GM19468 (cell line): ENCODE measurements around the gene PPFIA3.
"Not testable (repeated sequence)": the region's sequence is repeated elsewhere in the genome, so short reads cannot be mapped to it uniquely, and the experiment has no call there.

Experiments
- ATAC-seq: cut with Tn5 transposase; IDR thresholded peaks from one replicate; pipeline ENCODE4 v1.9.1; 2021; ENCODE audit warnings: mild to moderate bottlenecking, moderate library complexity, moderate number of reproducible peaks; ENCODE audit not compliant: unreplicated experiment; ENCODE audit errors: extremely low read depth

PPFIA3 gene

DNA sequence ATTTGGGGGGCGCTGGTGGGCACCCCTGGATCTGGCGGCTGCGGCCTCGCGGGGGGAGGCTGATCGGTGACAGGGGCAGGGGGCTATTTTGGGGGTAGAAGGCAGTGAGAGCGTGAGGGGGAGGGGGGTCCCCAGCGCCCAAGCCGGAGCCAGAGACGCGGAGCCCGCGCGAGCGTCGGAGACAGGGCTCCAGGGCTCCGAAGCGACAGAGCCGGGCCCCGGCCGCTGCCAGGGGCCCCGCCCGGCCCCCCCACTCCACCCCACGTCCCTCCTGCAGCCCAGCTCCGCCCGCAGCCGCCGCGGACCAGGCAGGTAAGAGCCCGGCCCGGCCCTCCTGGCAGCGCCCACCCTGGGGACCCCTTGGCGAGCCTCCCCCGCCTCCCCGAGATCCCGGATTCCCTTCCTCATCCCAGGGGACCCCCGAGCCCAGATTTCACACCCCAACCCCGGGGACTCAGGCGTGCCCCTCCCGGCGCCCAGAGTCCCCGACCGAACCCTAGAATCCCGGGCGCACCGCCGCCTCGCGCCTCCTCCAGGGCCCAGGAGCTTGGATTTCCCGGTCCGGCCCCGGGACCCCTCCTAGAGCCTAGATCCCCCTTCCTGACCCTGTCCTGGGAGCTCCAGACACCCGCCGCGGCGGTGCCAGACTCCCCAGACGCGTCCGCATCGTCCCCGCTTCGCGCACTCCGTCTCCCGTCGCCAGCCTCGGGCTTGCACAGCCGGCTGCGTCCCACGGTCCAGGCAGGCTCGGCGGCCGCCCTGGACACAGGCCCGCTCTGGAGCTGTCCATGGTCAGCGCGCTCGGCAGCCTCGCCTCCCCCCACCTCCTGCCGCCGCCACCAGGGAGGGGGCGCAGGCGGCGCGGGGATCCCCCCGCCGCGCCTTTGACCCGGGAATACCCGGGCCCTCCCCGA, at the start of gene PPFIA3:
TSS of gene PPFIA3 (plus strand) at position 134 of the 914 bp plus-strand sequence. CDS start 8,330 bp downstream, outside the sequence.
- no peak for ATAC-seq

DNA sequence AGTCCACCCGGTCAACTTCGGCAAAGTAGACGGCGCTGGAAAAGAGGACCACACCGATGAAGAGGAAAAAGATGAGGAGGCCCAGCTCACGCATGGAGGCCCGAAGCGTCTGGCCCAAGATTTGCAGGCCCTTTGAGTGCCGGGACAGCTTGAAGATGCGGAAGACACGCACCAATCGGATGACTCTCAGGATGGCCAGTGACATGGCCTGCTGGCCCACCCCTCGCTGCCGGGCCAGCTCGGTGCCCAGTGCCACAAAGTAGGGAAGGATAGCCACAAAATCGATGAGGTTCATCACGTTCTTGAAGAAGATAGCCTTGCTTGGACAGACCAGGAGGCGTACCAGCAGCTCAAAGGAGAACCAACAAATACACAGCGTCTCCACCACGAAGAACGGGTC, 48.9 kb upstream of the PPFIA3 start:
- ATAC-seq, result no peak

DNA sequence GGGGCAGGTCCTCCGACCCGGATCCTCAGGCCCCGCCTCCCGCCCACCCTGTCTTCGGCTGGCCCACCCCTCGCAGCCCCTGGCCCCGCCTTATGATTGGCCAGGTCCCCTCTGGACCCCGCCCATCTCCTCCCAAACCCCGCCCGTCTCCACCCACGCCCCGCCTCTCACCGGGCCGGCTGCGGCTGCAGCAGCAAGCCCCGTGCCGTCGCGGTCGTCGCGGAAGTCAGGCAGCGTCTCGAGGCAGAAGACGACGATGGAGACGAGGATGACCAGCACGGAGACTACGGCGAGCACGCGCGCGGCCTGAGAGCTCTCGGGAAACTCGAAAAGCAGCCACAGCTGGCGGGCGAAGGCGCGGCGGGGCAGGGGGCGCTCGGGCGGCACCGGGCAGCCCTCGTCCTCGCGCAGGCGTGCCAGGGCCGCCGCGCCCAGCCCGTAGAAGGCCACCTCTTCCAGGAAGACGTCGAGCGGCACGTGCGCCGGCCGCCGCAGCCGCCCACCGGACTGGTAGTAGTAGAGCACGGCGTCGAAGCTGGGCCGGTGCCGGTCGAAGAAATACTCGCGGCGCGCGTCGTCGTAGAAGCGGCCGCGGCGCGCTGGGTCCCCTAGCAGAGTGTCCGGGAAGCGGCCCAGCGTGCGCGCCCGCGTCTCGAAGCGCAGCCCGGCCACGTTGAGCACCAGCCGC, 47.3 kb upstream of the PPFIA3 start:
- no peak for ATAC-seq

DNA sequence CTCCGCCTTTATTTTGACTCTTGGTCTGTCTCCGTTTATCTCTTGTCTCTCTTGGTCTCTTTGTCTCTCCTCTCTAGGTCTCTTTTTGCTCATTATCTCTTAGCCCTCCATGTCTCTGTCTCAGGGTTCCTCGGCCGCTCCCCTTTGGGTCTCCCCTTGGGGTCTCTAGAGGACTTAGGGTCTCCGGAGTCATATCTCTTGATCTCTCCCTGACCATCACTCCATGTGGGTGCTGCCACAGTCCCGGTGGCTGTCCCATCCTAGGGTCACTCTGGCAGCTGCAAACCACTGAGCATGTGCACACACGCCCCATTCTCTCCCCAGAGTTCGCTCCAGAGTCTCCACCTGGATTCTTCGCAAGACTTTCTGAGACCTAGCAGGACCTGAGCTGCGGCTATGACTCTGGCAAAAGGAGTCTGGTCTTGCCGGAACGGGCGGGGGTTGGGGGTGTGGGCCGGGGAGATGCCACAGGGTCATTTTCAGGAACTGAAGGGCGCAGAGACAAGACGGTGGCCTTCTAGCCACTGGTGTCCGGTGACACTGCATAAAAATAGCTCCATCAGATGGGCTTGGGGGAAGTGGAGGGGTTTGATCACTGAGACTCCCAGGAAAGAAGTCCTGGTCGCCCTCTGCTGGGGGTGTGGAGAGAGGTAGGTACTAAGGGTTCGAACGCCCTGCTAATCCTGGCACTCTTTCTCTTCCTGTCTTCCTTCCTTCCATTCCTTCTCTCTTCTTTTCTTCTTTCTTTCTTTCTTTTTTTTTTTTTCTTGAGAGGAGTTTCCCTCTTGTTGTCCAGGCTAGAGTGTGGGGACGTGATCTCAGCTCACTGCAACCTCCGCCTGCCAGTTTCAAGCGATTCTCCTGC, 45.6 kb upstream of the PPFIA3 start:
- no peak for ATAC-seq

DNA sequence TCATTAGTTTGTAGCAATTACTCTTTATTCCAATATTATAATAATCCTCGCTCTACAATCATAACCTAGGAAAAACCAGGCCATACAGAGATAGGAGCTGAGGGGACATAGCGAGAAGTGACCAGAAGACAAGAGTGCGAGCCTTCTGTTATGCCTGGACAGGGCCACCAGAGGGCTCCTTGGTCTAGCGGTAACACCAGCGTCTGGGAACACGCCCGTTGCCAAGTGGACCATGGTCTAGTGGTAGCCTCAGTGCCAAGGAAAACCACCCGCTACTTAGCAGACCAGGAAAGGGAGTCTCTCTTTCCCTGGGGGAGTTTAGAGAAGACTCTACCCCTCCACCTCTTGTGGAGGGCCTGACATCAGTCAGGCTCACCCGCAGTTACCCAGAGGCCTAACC, 44.5 kb upstream of the PPFIA3 start:
- ATAC-seq, result not testable (repeated sequence)

DNA sequence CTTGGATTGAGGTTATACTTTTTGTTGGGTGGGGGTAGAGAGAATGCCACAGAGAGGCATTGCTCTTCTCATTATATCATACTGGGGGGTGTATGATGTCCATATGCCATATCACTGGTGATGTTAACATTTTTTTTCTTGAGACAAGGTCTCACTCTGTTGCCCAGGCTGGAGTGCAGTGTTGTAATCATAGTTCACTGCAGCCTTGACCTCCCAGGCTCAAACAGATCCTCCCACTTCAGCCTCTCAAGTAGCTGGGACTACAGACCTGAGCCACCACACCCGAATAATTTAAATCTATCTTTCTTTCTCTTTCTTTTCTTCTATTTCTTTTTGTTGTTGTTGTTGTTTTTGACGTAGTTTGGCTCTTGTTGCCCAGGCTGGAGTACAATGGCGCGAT, 39.0 kb upstream of the PPFIA3 start:
- no peak for ATAC-seq

DNA sequence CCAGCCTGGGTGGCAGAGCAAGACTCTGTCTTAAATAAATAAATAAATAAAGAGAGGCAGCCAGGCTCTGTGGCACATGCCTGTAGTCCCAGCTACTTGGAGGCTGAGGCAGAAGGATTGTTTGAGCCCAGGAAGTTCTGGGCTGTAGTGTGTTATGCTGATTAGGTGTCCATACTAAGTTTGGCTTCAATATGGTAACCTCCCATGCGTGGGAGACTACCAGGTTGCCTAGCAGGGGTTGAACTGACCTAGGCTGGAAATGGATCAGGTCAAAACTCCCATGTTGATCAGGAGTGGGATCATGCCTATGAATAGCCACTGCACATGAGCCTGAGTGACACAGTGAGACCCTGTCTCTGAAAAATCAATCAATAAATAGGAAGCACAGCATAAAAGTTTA, 38.1 kb upstream of the PPFIA3 start:
- ATAC-seq, result no peak

DNA sequence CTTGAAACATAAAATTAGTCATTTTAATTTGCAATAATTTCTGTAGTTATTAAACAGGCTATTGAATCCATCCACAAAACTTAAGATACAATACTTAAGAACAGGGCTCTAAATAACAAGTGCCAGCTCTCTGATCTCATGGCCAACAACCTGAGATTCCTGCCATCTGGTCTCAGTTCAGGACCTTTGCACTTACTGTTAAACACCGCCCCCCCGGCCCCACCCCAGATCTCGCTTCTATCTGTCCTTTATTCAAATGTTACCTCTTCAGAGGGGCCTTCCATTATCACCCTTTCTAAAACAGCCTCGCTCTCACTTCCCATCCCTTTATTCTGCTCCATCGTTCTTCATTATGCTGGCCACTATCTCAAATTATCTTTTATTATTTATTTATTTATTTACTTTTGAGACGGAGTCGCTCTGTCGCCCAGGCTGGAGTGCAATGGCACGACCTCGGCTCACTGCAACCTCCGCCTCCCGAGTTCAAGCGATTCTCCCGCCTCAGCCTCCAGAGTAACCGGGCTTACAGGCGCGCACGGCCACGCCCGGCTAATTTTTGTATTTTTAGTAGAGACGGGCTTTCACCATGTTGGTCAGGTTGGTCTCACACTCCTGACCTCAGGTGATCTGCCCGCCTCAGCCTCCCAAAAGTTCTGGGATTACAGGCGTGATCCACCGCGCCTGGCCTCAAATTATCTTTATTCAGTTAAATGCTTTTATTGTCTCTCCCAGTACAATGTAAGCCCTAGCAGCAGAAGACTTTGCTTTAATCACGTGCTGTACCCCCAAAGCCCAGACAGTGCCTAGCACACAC, 34.9 kb upstream of the PPFIA3 start:
- ATAC-seq, result no peak

DNA sequence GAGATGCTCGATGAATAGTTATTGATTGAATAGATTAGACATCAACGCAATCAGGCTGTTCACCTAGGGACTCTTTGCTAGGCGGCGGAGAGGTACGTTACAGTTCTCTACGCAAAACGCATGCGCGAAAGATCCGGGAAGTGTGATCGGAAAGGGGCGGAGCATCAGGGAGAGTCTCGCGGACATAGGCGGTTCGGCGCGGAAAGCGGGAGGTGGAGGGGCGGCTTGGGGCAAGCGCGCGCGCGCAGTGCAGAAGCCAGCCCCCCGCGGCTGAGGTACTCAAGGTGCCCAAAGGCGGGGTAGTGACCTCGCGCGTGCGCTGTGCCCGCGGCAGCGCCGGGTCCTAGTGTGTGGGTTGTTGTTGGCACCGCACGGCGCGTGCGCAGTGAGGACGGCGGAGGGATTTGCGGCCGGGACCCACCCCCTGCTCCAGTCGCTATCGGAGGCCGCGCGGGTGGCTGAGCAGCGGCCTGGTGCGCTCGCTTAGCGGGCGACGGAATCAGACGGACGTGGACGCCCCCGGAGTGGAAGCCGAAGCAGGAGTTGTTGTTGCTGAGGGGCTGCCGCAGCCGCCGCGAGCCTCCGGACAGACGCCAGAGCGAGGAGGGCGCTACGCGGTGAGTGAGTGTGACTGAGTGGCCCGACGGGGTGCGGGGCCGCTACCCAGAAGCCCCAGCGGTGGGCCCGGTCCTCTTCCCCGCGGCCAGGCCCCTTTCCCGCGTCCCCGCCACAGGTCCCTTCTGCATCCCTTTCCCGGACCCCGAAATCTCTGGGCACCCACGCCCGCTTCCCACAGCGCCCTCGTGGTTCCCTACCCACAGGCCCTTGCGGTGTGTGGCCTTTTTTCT, 34.1 kb upstream of the PPFIA3 start, which contains the start of gene SNRNP70:
TSS of gene SNRNP70 (plus strand) at position 432 of the 848 bp plus-strand sequence. CDS start 964 bp downstream, outside the sequence.
- peak; percentile 68 for ATAC-seq

DNA sequence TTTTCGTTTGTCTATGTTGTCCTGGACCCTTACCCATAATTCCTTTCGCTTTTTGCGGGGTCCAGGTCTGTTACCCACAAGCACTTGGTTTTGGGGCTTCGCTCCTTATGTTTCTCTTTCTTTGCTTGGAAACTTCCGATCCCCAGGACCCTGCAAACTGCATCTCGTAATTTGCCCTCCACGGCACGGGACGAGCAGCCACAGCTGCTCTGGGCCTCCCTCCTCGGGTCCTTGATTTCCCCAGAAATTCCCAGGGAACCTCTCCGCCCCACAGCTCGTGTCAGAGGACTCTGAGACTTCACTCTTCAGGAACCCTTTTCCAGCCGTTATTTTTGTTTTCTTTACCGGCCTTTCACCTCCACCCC, 33.5 kb upstream of the PPFIA3 start:
- ATAC-seq, result no peak

DNA sequence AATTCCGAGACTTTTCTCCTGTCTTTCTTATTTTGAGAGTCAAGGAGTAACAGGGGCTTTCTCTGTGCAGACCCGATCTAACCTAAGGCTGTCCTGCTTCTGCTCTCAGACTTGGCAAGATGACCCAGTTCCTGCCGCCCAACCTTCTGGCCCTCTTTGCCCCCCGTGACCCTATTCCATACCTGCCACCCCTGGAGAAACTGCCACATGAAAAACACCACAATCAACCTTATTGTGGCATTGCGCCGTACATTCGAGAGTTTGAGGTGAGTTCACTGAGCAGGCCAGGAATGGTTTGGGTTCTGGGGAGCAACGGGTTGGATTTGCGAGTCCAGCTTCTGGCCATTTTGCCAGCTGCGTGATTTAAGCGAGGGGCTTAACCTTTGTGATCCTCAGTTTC, 33.0 kb upstream of the PPFIA3 start:
- no peak for ATAC-seq

DNA sequence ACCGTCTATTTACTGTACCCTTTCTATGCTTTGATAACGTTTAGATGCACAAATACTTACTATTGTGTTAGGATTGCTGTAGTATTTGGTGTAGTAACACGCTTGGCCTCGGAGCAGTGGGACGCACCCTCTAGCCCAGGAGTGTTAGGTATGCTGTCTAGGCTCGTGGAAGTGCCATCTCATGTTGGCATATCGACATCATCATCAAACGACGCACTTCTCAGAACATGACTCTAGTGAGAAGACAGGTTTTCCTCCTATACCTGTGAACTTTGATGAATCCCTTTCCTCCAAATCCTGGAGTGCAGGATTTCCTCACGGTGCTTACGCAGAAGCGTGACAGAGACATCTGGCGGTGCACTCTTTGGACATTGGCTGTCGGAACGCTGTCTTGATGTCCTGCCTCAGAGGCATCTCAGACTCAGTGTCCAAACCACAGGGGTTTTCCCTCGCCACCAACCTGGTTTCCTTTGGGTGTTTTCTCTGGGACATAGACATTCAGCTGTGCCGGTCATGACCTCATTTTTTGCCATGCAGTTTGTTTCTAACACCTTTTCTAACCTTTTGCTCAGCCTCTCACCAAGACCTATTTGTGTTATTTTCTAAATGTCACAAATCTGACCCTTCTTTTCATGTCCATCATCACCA, 27.8 kb upstream of the PPFIA3 start:
- ATAC-seq, result no peak

DNA sequence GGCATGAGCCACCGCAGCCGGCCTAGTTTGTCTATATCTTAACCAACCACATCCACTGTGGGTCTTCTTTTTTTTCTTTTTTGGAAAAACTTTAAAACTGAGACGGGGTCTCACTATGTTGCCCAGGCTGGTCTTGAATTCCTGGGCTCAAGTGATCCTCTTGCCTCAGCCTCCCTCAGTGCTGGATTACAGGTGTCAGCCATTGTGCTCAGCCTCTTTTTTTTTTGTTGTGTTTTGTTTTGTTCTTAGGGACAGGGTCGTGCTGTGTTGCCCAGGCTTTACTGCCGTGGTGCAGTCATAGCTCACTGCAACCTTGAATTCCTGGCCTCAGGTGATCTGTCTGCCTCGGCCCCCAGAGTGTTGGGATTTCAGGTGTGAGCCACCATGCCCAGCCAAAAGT, 26.7 kb upstream of the PPFIA3 start:
- no peak for ATAC-seq

DNA sequence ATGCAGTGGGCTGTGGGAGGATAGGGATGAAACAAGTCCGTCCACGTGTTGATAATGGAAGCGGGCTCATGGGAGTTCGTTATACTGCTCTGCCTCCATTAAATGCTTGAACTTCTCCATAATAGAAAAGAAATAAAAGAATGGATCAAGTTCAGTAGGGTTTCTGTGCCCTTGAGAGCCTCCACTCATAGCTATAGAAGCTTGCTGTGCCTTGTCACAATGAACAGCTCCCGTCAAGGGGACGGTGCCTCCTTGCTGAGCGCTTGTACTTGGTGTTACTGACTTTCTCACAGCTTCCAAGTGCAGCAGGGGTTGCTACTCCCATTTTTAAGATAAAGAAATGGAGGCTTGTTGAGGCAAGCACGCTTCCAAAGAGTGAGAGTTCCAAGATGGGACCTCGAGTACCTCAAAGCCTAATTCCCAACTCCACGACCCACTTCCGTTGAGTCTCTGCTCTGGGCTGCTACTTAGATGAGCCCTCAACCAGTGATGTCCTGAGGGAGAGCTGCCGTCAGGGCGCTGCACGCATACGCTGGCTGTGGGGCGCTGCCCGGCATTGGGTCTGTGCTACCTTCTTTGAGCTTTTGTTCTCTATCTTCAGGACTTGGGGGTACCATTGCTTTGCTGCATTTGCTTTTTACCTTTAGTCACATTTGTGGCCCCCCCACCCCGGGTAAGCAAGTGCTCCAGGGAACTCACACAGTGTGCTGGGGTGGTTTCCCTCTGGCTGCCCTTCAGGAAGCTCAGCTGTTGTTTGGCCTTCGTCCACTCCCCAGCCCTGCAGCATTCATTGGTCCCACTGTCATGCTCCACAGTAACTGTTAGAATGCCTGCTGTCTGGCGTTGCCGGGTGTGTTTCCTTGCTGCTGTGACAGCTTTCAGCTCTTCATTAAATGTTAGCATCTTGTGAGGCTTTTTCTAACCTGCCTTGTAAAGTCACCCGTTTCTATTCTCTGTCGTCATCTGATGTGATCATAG, 24.6 kb upstream of the PPFIA3 start:
- no peak for ATAC-seq

DNA sequence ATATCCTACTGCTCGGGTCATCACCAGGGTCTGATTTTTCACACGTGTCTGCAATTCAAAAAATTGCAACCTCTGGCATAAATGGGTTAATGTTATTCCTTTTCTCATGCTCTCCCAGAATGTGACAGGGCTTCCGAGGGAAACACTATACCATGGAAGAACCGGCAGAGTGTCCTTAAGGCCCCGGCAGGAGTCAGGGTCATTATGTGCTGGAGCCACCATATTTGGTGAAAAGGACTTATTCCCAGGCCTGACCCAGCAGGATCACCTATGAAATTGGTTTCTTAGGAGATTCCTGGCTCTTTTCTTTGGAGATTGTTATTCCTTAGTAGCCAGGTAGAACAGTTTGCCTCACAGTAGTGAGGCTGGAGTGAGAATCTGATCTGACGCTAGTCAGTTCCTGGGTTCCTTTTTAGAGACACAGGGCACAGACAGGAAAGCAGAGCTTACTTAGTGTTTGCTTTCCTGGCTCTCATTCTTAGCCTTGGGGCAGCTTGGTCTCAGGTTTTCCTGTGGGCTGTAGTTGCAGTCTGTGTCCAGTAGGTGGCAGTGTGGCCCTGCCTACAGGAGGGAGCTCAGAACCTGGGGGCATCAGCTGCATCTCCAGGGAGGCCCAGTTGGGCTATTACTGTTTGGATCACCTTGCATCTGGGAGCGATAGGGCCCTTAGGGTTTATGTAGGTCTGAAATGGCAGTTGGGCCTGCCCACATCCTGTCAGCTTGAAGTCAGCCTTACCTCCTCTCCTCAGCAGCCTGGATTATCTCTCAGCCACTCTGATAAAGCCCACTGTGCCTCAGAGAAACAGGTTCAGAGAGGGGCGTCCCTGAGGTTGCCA, 21.7 kb upstream of the PPFIA3 start:
- ATAC-seq, result no peak

DNA sequence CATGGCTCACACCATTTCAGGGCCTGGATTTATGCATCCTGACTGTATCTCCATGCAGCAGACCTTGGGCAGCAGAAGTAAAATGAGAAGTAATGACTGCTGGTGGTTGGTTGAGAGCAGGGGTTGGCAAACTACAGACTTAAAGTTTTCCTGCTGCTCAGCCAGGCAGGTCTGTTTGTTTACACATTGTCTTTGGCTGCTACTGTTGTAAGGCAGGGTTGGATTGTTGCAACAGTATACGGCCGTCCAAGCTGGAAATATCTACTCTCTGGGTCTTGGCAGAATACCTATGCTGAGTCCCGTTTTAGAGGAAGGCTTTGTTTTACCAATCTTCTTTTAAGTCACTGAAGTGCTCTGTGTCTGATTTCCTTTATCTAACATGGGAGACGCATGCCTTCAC, 20.5 kb upstream of the PPFIA3 start:
- ATAC-seq, result no peak
